Measurements from ENCODE around the gene KIAA0513. TPM values are rescaled to one million over a fixed set of nuclear protein-coding genes. Genes with fewer than 3 reads are reported as not detected.

KIAA0513 gene
- total and polyA plus RNA-seq, 2 of the 13 experiments (the other 11 are each of a cell fraction or from before 2014, with no cell fraction given): 1.8 TPM

GRCh38 chr16:84999200-84999599, 28.4 kb upstream of the KIAA0513 start (continued):
- TF ChIP-seq CSRNP1 (CRISPR knock-in tag; IDR thresholded peaks at IDR 0.05) (no peak), ZGPAT (CRISPR knock-in tag; IDR thresholded peaks at IDR 0.05) (peak; percentile 46; the same call in 1 of the 2 replicates), ESRRA (CRISPR knock-in tag; IDR thresholded peaks at IDR 0.05; ENCODE audit: low read depth) (no peak)

- Histone ChIP-seq H3K9ac (ENCODE audit: insufficient read depth, low read depth, low read length) (peak overlapping the region; percentile 61), H3K9me3 (ENCODE audit: low read length) (no peaks in the 10 kb centered on the region), H3K79me2 (ENCODE audit: insufficient read depth, low read length) (peaks cover 78% of the 10 kb centered on the region), H3K4me2 (ENCODE audit: low read depth, low read length) (peak overlapping the region; percentile 73), H3K4me3 (replicated peaks in 1 of 3; ENCODE audit: insufficient read depth in 1 of 3, low read depth in 2 of 3, low read length in 3 of 3) (peak overlapping the region in 2 of 3 experiments; percentile 24 to 59; a peak in 3 of 6 replicates), H3K27me3 (ENCODE audit: control insufficient read depth in 1 of 2, insufficient read depth in 2 of 2, low read length in 2 of 2) (no peaks in the 10 kb centered on the region), H3K36me3 (replicated peaks in 1 of 2; ENCODE audit: control insufficient read depth in 1 of 2, insufficient read depth in 2 of 2, low read length in 2 of 2) (peaks cover 4 to 17% of the 10 kb centered on the region in 2 experiments; a peak in 4 of 5 replicates), H3K4me1 (ENCODE audit: insufficient read depth, low read length) (peaks cover 93% of the 10 kb centered on the region), H4K20me1 (ENCODE audit: insufficient read depth, low read length) (peaks cover 10% of the 10 kb centered on the region; the same call in 1 of the 2 replicates), H2AFZ (ENCODE audit: low read length) (no peak overlapping the region), H3K27ac (ENCODE audit: extremely low read length, insufficient read depth, low read length) (peak overlapping the region; percentile 81)
- in situ Hi-C loops (cut with HindIII; ENCODE audit: extremely low pct_ligation_motif_present, low pct_unique_long_range_greater_than_20kb) (no loop called here), intact Hi-C loops (cut with micrococcal nuclease; ENCODE audit: unreplicated experiment) (no loop called here)
- BruUV-seq (replicated peaks): TSS peak; percentile 29
- WGBS (ENCODE audit: low lambda C conversion rate): 88% methylated on average over 11 of the region's 11 CpGs
- ATAC-seq (no peak), FAIRE-seq (no peak), DNase-seq (ENCODE audit: low spot score) (no peak)
- ChIA-PET CTCF (ENCODE audit: low intra/inter-chr PET ratio, low total read pairs) (no interaction called here), POLR2A (interaction anchor here (0.6 to 4.9 kb wide), 5 partner anchors 12 to 27 kb away, joined by 3 to 42 read pairs (median 6); partner anchors contain the start of genes KIAA0513 and ZDHHC7)
- TF ChIP-seq MEIS2 (CRISPR knock-in tag; IDR thresholded peaks at IDR 0.05) (no peak), ZFP82 (CRISPR knock-in tag; IDR thresholded peaks at IDR 0.05; ENCODE audit: borderline replicate concordance) (no peak), ZFP36L1 (CRISPR knock-in tag; IDR thresholded peaks at IDR 0.05) (peak; percentile 13; the same call in 1 of the 2 replicates), ZNF343 (CRISPR knock-in tag; IDR thresholded peaks at IDR 0.05) (peak; percentile 16; the same call in 1 of the 2 replicates), GABPA (IDR thresholded peaks at IDR 0.05; ENCODE audit: low read depth, low read length) (no peak), GABPA (CRISPR knock-in tag; IDR thresholded peaks at IDR 0.05; ENCODE audit: low read depth) (0 out of 2 replicates have a peak, but pooled peaks have one; percentile 1), NFKBIZ (CRISPR knock-in tag; IDR thresholded peaks at IDR 0.05) (no peak), ZNF18 (CRISPR knock-in tag; IDR thresholded peaks at IDR 0.05; ENCODE audit: insufficient replicate concordance) (no peak), ZNF770 (CRISPR knock-in tag; IDR thresholded peaks at IDR 0.05) (peak; percentile 94), RBFOX2 (IDR thresholded peaks at IDR 0.05; ENCODE audit: low read depth, low read length) (no peak), ZNF121 (CRISPR knock-in tag; IDR thresholded peaks at IDR 0.05) (peak; percentile 64), ZMYM4 (CRISPR knock-in tag; IDR thresholded peaks at IDR 0.05) (no peak), REL (CRISPR knock-in tag; conservative IDR thresholded peaks at IDR 0.05) (0 out of 2 replicates have a peak, but pooled peaks have one; percentile 27)
Measured at GRCh38 chr16:84999857-85000480, 27.6 kb upstream of the KIAA0513 start.

All from HepG2 (cell line).